T1000 (cell line): ENCODE data around the gene PKIB.

Experiments
- DNase-seq: peaks from one replicate; lab custom pipeline; 2025; ENCODE audit warnings: mixed read lengths; lab: John Stamatoyannopoulos, UW

PKIB gene

DNA sequence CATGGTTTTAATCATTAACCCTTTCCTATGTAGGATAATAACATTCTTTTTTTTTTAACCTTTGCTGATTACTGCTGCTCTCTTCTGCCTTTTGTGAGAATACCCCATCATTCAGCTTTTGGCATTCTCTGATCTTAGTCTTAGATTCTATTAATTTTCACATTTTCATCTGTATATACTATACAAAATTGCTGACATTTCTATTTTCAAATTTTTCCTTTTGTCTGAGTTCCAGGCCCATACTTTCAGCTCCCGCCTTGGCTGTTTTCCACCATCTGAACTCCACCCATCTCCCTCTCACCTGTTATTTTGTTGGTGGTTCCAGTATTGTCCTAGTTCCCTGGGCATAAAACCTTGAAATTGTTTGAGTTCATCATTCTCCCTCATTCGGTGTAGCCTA lies 59.2 kb downstream of the PKIB start:
- DNase-seq: no peak

- no peak for DNase-seq
These were observed 59.7 kb downstream of the PKIB start for GRCh38 chr6:122669868-122670267.

- DNase-seq: no peak
These were observed 61.0 kb downstream of the PKIB start for GRCh38 chr6:122671251-122671650.

- DNase-seq: no peak
These were observed 63.2 kb downstream of the PKIB start for GRCh38 chr6:122673343-122673961.

DNA sequence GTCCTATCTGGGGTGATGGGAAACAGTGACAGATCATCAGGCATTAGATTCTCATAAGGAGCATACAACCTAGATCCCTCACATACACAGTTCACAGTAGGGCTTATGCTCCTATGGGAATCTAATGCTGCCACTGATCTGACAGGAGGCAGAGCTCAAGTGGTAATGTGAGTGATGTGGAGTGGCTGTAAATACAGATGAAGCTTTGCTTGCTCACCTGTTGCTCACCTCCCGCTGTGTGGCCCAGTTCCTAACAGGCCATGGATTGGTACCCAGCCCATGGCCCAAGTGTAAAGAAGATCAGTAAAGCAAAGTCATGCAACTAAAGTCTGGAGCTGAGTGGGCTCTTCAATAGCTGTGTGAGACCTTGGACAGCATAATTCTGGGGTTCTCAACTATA lies 65.9 kb downstream of the PKIB start:
- DNase-seq: no peak

GRCh38 chr6:122676688-122677087 lies 66.5 kb downstream of the PKIB start:
- no peak for DNase-seq

DNA sequence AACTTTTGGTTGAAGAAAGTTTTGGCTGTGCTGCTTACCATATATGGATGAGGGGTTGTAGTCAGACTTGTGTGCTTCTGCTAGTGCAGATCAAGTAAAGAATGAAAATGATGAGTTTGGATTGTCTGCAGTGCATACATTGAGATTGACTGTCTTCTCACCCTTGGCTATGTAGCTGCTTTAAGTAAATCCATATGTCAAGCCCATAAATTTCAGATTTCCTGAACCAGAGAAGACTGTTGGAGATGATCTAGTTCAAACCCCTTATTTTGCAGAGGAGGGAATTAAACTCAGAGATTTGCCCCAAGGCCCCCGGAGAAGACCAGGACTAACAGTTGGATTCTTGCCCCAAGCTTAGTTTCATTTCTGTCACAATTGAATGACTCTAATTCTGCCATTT lies 67.2 kb downstream of the PKIB start:
- no peak for DNase-seq

DNA sequence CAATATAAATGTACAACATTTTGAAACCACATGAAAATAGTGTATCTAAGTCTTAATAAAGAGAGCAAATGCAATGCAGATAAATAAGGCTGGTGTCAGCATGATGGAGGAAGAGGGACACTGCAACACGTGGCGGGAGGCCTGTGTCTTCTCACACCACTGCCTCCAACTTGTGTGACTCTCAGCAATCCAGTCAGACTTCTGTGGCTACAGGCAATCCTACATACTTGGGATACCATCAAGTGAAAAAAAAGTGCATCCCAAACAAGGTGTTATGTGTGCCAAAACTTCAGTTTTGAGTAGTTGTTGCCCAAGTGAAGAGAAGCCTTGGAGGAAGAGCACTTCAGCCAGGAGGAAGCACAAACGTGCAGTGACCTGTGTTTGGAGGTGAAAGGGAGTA lies 68.6 kb downstream of the PKIB start:
- no peak for DNase-seq

DNA sequence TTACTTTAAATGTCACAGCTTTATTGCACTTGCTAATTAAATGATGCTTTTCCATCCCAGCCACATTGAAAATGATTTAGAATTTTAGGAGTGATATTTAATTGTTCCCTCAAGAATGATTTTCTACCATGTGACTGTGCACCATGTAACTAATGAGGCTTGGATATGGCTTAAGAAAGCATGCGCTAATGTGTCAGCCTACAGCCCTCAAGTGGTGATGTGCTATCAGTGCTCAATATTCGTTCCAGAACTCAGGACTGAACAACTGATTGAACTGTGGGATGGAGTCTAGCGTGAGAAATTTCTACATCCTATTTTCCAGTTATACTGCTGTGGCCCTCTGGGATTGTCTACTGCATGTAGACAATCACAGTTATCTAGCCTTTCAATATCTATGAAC lies 71.5 kb downstream of the PKIB start:
- no peak for DNase-seq

GRCh38 chr6:122683989-122684651 lies 73.9 kb downstream of the PKIB start:
- no peak for DNase-seq

DNA sequence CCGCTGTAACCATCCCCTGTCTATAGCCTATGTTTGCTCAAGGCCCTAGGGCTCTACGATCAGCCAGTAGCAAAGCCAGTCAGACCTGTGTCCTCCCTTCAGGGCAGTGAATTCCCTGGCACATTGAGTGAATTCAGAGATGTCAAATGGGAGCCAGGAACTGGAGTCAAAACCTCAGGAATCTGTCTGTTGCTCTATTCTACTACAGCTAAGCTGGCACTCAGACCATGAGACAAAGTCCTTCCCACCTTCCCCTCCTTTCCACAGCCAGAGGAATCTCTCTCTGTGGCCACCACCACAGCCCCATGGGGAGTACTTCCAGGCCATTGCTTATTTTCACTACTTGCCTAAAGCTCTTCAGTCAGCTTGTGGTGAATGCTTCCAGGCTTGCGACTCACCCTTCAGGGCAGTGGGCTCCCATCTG lies 82.0 kb downstream of the PKIB start:
- DNase-seq: peak; percentile 66

DNA sequence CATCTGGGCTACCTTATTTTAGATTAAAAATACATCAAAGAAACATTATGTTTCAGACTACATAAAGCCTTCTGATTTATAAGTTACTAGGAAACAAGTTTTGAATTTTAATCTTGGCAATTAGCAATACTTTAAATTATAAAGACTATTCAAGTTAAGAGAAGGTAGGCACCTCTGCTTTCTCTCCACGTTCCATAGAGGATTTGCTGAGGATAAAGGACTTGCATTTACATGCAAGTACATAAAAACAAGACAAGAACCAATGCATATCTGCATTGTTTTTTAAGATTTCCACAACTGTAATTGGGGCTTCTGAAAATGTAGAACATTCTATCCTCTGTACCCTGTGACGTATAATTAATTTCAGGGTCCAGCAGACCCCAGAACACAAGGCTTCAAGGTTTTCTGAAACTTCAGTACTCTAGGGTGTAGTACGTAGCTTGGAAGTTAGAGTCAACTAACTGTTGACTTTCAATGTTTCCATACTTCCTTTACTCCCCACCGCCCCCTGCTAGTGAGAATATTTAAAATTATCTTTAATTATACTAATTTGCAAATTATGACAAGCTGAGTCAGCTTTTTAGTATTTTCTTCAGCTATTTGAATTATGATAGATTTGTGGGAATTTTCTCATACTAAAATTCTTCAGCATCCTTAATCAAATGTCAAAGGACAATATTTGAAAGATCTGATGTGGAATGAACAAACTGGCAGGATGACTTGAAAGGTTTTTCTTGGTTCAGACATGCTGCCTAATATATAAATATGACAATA lies 82.8 kb downstream of the PKIB start:
- no peak for DNase-seq

DNA sequence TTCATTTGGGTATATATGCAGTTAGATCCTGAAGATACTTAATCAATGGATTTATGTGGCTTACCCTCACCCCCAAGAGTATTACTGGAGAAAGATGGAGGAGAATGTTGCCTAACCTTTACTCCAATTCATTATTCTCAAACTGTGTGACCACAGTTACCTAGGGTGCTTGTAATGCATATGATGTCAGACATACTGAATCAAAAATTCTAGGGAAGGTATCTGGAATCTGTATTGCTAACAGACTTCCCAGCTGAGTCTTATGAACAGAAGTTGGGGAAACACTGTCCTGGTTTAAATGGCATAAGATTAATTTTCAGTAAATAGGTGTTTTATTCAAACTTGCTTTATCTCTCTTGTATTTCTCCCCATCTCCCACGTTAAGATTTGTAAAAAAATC lies 83.9 kb downstream of the PKIB start:
- DNase-seq: no peak

DNA sequence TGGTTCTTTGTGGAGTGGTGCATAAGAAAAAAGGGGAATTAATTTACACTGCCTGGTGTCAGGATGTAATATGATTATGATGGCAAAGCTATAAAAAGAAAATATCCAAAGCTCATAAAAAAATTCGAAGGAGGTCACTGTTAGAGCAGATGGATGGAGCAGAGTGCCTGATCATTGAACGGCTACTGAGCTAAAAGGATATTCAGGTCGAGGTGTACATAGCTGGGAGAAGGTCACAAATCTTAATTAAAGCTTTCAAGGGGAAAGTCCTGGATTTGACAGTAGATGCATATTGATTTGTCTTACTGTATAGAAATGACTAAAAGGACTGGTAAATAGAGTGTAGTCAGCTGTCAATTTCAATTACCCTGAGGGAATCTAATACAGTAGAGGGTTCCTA lies 84.4 kb downstream of the PKIB start:
- DNase-seq: no peak

- DNase-seq: no peak
These were observed 85.0 kb downstream of the PKIB start for GRCh38 chr6:122695188-122695587.

- no peak for DNase-seq
These were observed 85.9 kb downstream of the PKIB start for GRCh38 chr6:122696079-122696478.

DNA sequence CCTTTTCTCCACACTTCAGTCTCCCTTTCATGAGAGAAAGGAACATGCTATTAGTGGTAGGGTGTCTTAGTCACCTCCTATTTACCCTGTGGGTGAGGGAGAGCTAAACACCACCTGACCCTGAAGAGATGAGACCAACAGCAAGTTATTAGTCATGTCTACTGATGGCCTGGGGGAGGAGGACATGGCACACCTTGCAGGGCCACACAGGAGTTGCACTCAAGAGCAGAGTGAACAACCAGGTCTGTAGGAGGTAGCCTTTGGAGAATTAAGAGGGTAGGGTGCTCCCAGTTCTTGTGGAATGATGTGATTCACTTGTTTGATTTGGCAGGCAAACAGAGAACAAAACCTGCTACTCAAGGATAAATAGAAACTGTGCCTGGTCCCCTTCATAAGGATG lies 86.6 kb downstream of the PKIB start:
- DNase-seq: no peak

- DNase-seq: no peak
These were observed 87.3 kb downstream of the PKIB start for GRCh38 chr6:122697458-122697857.

- DNase-seq: no peak
These were observed 91.5 kb downstream of the PKIB start for GRCh38 chr6:122701666-122702065.

GRCh38 chr6:122702841-122703240 lies 92.6 kb downstream of the PKIB start:
- DNase-seq: no peak

DNA sequence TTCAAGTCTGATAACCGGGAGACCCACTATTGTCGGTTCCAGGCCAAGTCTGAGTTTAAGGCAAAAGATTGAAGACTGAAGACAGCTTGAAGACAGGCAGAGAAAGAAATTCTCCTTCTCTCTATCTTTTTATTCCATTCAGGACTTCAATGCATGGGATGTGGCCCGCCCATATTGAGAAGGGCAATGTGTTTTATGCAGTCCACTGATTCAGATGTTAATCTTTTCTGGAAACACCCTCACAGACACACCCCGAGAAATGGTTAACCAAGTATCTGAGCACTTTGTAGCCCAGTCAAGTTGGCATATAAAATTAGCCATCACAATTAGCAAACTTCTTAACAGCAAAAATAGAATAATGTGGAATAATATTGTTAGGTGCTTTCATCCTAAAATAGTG lies 93.9 kb downstream of the PKIB start:
- no peak for DNase-seq

DNA sequence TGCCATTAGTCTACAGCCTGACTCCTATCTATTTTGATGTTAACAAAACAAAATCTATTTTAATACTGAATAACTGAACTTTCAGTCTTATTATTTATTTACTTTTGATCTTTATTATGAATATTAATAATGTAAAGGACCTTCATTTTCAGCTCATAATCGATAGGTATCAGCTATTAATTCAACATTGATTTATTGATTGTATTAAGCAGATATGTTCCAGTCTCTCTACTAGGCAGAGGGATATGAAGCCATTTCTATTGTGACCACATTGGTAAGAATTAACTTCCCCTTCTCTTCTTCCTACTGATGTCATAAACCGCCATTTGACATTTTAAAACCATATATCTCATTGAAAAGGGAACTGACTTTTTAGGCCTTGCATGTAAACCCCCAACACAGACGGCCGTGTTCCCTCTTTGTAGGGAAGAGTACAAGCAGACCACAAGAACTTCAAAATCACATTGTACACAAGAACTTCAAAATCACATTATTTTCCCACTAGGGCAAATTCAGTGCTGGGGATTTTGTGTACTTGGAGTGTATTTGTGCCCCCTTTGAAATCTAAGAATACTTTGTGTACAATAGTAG lies 99.8 kb downstream of the PKIB start:
- DNase-seq: no peak
